Measurements from ENCODE around the gene RHO. TPM values are rescaled to one million over a fixed set of nuclear protein-coding genes. Genes with fewer than 3 reads are reported as not detected.
"Not testable (repeated sequence)": the region's sequence is repeated elsewhere in the genome, so short reads cannot be mapped to it uniquely, and the experiment has no call there.

Gene RHO
- total RNA-seq, 1 experiment from 2014 or later, result not detected

GRCh38 chr3:129515108-129515820 is 13.2 kb upstream of the RHO start:
- DNase-seq (ENCODE audit: low read depth, low spot score); H3K4me2 ChIP-seq (ENCODE audit: low read length); H3K27ac ChIP-seq (ENCODE audit: low read depth, low read length); H3K9me3 ChIP-seq (ENCODE audit: control insufficient read depth in 1 of 2, insufficient read depth in 1 of 2, low read depth in 1 of 2, low read length in 2 of 2); H4K20me1 ChIP-seq (ENCODE audit: insufficient read depth); intact Hi-C loops (cut with micrococcal nuclease); H3K4me1 ChIP-seq (ENCODE audit: control insufficient read depth in 1 of 2, insufficient read depth in 2 of 2, low read length in 2 of 2); POLR2A ChIA-PET; H3K9ac ChIP-seq (ENCODE audit: low read length); H3K79me2 ChIP-seq (ENCODE audit: insufficient read depth, low read length); H3K36me3 ChIP-seq (ENCODE audit: control insufficient read depth in 1 of 2, insufficient read depth in 2 of 2, low read length in 2 of 2); RAD21 ChIA-PET (ENCODE audit: low non-redundant PET in 1 of 2, low total read pairs in 2 of 2, uncharacterized antibody in 2 of 2, unreplicated experiment in 2 of 2); ATAC-seq; H2AFZ ChIP-seq (ENCODE audit: low read depth, low read length, poor library complexity, severe bottlenecking); H3K9me2 ChIP-seq (ENCODE audit: insufficient read depth); BruUV-seq (replicated peaks); H3K4me3 ChIP-seq (replicated peaks in 1 of 2; ENCODE audit: low read depth in 1 of 2, low read length in 2 of 2); H3K27me3 ChIP-seq (ENCODE audit: insufficient read depth, low read length); CTCF ChIA-PET: not testable (repeated sequence)

- H4K20me1 ChIP-seq (ENCODE audit: insufficient read depth); RAD21 ChIA-PET (ENCODE audit: low non-redundant PET in 1 of 2, low total read pairs in 2 of 2, uncharacterized antibody in 2 of 2, unreplicated experiment in 2 of 2); ATAC-seq; POLR2A ChIA-PET; H3K4me1 ChIP-seq (ENCODE audit: control insufficient read depth in 1 of 2, insufficient read depth in 2 of 2, low read length in 2 of 2); intact Hi-C loops (cut with micrococcal nuclease); H3K4me3 ChIP-seq (replicated peaks in 1 of 2; ENCODE audit: low read depth in 1 of 2, low read length in 2 of 2); H3K4me2 ChIP-seq (ENCODE audit: low read length); H3K36me3 ChIP-seq (ENCODE audit: control insufficient read depth in 1 of 2, insufficient read depth in 2 of 2, low read length in 2 of 2); H2AFZ ChIP-seq (ENCODE audit: low read depth, low read length, poor library complexity, severe bottlenecking); H3K27me3 ChIP-seq (ENCODE audit: insufficient read depth, low read length); DNase-seq (ENCODE audit: low read depth, low spot score); H3K9me3 ChIP-seq (ENCODE audit: control insufficient read depth in 1 of 2, insufficient read depth in 1 of 2, low read depth in 1 of 2, low read length in 2 of 2); H3K27ac ChIP-seq (ENCODE audit: low read depth, low read length); CTCF ChIA-PET; H3K79me2 ChIP-seq (ENCODE audit: insufficient read depth, low read length); H3K9ac ChIP-seq (ENCODE audit: low read length); H3K9me2 ChIP-seq (ENCODE audit: insufficient read depth); BruUV-seq (replicated peaks): not testable (repeated sequence)
Measured at GRCh38 chr3:129515821-129516432, 12.5 kb upstream of the RHO start.

DNA sequence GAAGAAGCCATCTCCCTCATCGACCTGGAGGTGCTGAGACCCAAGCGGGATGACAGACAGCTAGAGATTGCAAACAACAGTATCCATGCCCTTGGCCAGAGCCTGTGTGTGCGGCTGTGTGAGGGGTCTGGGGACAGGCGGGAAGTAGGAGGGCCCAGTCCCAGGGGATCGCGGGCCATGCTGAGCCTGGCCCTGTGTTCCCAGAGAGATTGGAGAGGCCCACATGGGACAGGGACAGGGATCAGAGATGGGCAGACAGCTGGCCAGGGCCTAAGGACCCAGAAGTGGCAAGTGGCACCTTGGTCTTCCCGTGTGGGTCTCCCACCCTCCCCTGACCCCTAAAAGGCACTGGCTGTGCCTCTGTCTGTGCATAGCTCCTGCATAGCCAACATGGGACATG is 10.9 kb upstream of the RHO start:
- no peak overlapping the region for H3K27ac ChIP-seq (ENCODE audit: low read depth, low read length)
- no peaks in the 10 kb centered on the region for H3K36me3 ChIP-seq (ENCODE audit: control insufficient read depth in 1 of 2, insufficient read depth in 2 of 2, low read length in 2 of 2)
- intact Hi-C loops (cut with micrococcal nuclease), result no loop called here
- H3K9me2 ChIP-seq (ENCODE audit: insufficient read depth), result no peaks in the 10 kb centered on the region
- no peaks in the 10 kb centered on the region for H4K20me1 ChIP-seq (ENCODE audit: insufficient read depth)
- H2AFZ ChIP-seq (ENCODE audit: low read depth, low read length, poor library complexity, severe bottlenecking), result no peak overlapping the region
- ATAC-seq (no peak), DNase-seq (ENCODE audit: low read depth, low spot score) (no peak)
- H3K9me3 ChIP-seq (ENCODE audit: control insufficient read depth in 1 of 2, insufficient read depth in 1 of 2, low read depth in 1 of 2, low read length in 2 of 2), result no peaks in the 10 kb centered on the region
- ChIA-PET RAD21 (ENCODE audit: low non-redundant PET in 1 of 2, low total read pairs in 2 of 2, uncharacterized antibody in 2 of 2, unreplicated experiment in 2 of 2) (no interaction called here), POLR2A (no interaction called here), CTCF (no interaction called here)
- BruUV-seq (replicated peaks), result no TSS peak
- no peaks in the 10 kb centered on the region for H3K79me2 ChIP-seq (ENCODE audit: insufficient read depth, low read length)
- H3K4me2 ChIP-seq (ENCODE audit: low read length), result no peak overlapping the region
- H3K4me1 ChIP-seq (ENCODE audit: control insufficient read depth in 1 of 2, insufficient read depth in 2 of 2, low read length in 2 of 2), result no peaks in the 10 kb centered on the region
- no peaks in the 10 kb centered on the region for H3K27me3 ChIP-seq (ENCODE audit: insufficient read depth, low read length)
- H3K4me3 ChIP-seq (replicated peaks in 1 of 2; ENCODE audit: low read depth in 1 of 2, low read length in 2 of 2), result no peak overlapping the region
- H3K9ac ChIP-seq (ENCODE audit: low read length), result no peak overlapping the region
- TF ChIP-seq EZH2 (IDR thresholded peaks at IDR 0.05) (no peak), CTCF (IDR thresholded peaks at IDR 0.05 in 2 of 3, conservative IDR thresholded peaks at IDR 0.05 in 1 of 3; ENCODE audit: borderline replicate concordance in 1 of 3, insufficient read depth in 1 of 3, low read depth in 2 of 3, low read length in 2 of 3) (no peak), ZFX (IDR thresholded peaks at IDR 0.05) (no peak), CBX3 (IDR thresholded peaks at IDR 0.05; ENCODE audit: low read depth) (no peak), ZNF274 (IDR thresholded peaks at IDR 0.05; ENCODE audit: low read depth, low read length) (no peak), EGR1 (IDR thresholded peaks at IDR 0.05; ENCODE audit: low read depth) (no peak), SP1 (IDR thresholded peaks at IDR 0.05; ENCODE audit: low read depth) (no peak), EZH2phosphoT487 (IDR thresholded peaks at IDR 0.05; ENCODE audit: borderline replicate concordance) (no peak)

Measured in HCT116 (cell line).